HG02610 (cell line): ENCODE data around the gene SH2D3C.

Experiments
- ATAC-seq: cut with Tn5 transposase; IDR thresholded peaks from one replicate; pipeline ENCODE4 v1.9.1; 2021; ENCODE audit warnings: mild to moderate bottlenecking, moderate library complexity; ENCODE audit not compliant: unreplicated experiment

SH2D3C gene

GRCh38 chr9:127778280-127779135 lies at the start of gene SH2D3C:
SH2D3C (minus strand) TSS chr9:127778666; CDS start chr9:127778627, 39 bp downstream.
- no peak for ATAC-seq

GRCh38 chr9:127826253-127826913 lies 47.9 kb upstream of the SH2D3C start:
- no peak for ATAC-seq

GRCh38 chr9:127825319-127826051 lies 47.0 kb upstream of the SH2D3C start:
- ATAC-seq: no peak

GRCh38 chr9:127822108-127822507 lies 43.6 kb upstream of the SH2D3C start:
- ATAC-seq: no peak

- ATAC-seq: no peak
Observed at GRCh38 chr9:127818574-127818973, 40.1 kb upstream of the SH2D3C start.

- no peak for ATAC-seq
Observed at GRCh38 chr9:127817881-127818434, 39.5 kb upstream of the SH2D3C start.

GRCh38 chr9:127816728-127817127 lies 38.3 kb upstream of the SH2D3C start:
- ATAC-seq: no peak

GRCh38 chr9:127816362-127816725 lies 37.9 kb upstream of the SH2D3C start:
- no peak for ATAC-seq

- no peak for ATAC-seq
Observed at GRCh38 chr9:127815512-127816361, 37.3 kb upstream of the SH2D3C start.

- ATAC-seq: no peak
Observed at GRCh38 chr9:127814619-127815511, 36.4 kb upstream of the SH2D3C start.

- no peak for ATAC-seq
Observed at GRCh38 chr9:127813686-127814226, 35.3 kb upstream of the SH2D3C start.

GRCh38 chr9:127812936-127813675 lies 34.6 kb upstream of the SH2D3C start:
- no peak for ATAC-seq

GRCh38 chr9:127812011-127812410 lies 33.5 kb upstream of the SH2D3C start:
- no peak for ATAC-seq

GRCh38 chr9:127810378-127811187 lies 32.1 kb upstream of the SH2D3C start:
- ATAC-seq: no peak

- no peak for ATAC-seq
Observed at GRCh38 chr9:127809540-127810377, 31.3 kb upstream of the SH2D3C start.

GRCh38 chr9:127809002-127809539 lies 30.6 kb upstream of the SH2D3C start:
- ATAC-seq: no peak
